MCF 10A (cell line): ENCODE data around the gene PSMC6. TPM values are rescaled to one million over a fixed set of nuclear protein-coding genes. Genes with fewer than 3 reads are reported as not detected.
"Not testable (repeated sequence)": the region's sequence is repeated elsewhere in the genome, so short reads cannot be mapped to it uniquely, and the experiment has no call there.

ENCODE experiments used
- BruUV-seq: library from RNA; stranded (reverse); fragments of 400-500 nt; replicated peaks from 2 replicates; lab custom pipeline; 2021; lab: Mats Ljungman, UMichigan
- CTCF ChIA-PET: fragments of 300-600 bp; sonication (Branson Sonifier 250); formaldehyde crosslinking; extraction: SDS; loops from one replicate; lab custom pipeline; 2021; ENCODE audit warnings: antibody characterized with exemption, inconsistent platforms; lab: Yijun Ruan, JAX
- POLR2A ChIA-PET: fragments of 300-600, 350-650 bp; sonication (Branson Sonifier 250); formaldehyde crosslinking; extraction: SDS; loops from one replicate; lab custom pipeline; 2020; ENCODE audit warnings: antibody characterized with exemption, inconsistent platforms; lab: Yijun Ruan, JAX
- DNase-seq: peaks from one replicate; pipeline ENCODE4 v3.0.0-alpha.2; 2018; ENCODE audit not compliant: unreplicated experiment
- H3K27ac Mint-ChIP-seq: one replicate; pipeline ENCODE4 v1.8.0; 2022; ENCODE audit warnings: mild to moderate bottlenecking, low read depth, mixed read lengths; ENCODE audit not compliant: unreplicated experiment
- H3K27me3 Mint-ChIP-seq: one replicate; pipeline ENCODE4 v1.8.0; 2022; ENCODE audit warnings: mixed read lengths; ENCODE audit not compliant: insufficient read depth, unreplicated experiment
- H3K36me3 Mint-ChIP-seq: one replicate; pipeline ENCODE4 v1.8.0; 2022; ENCODE audit warnings: mild to moderate bottlenecking, moderate library complexity, mixed read lengths; ENCODE audit not compliant: insufficient read depth, unreplicated experiment
- H3K4me1 Mint-ChIP-seq: one replicate; pipeline ENCODE4 v1.8.0; 2022; ENCODE audit warnings: mixed read lengths; ENCODE audit not compliant: insufficient read depth, unreplicated experiment
- H3K4me3 Mint-ChIP-seq: one replicate; pipeline ENCODE4 v1.8.0; 2022; ENCODE audit warnings: mild to moderate bottlenecking, moderate library complexity, mixed read lengths; ENCODE audit not compliant: unreplicated experiment
- H3K9me3 Mint-ChIP-seq: one replicate; pipeline ENCODE4 v1.8.0; 2022; ENCODE audit warnings: mixed read lengths; ENCODE audit not compliant: unreplicated experiment
- CTCF ChIP-seq: fragments of 200-600 bp; IDR thresholded peaks from one replicate; pipeline ENCODE4 v1.8.0; 2022; ENCODE audit warnings: antibody characterized with exemption, mild to moderate bottlenecking; ENCODE audit not compliant: unreplicated experiment
- intact Hi-C: fragments of 100-400 bp; cut with micrococcal nuclease; formaldehyde crosslinking; loops from 2 replicates; pipeline ENCODE4 v1.14.1; 2022
- total RNA-seq: library from RNA; stranded (reverse); gene quantifications from 2 replicates; pipeline ENCODE4 v1.2.3, GENCODE V29; 2022

Gene PSMC6
- total RNA-seq, 1 experiment from 2014 or later = 90.0 TPM

- Mint-ChIP-seq H3K27ac (peak overlapping the region; percentile 67), H3K4me1 (peaks cover 11% of the 10 kb centered on the region), H3K9me3 (no peaks in the 10 kb centered on the region), H3K36me3 (peaks cover 92% of the 10 kb centered on the region), H3K27me3 (no peaks in the 10 kb centered on the region), H3K4me3 (no peak overlapping the region)
- TF ChIP-seq CTCF = no peak
- CTCF ChIA-PET = interaction anchor here (0.8 to 3.0 kb wide), 3 partner anchors 13 to 239 kb away, joined by 3 to 10 read pairs (median 3); no protein-coding TSS in a partner anchor
- no TSS peak for BruUV-seq
- POLR2A ChIA-PET = interaction anchor here (1.5 to 2.7 kb wide), 3 partner anchors 13 to 28 kb away, joined by 4 to 23 read pairs (median 8); partner anchors contain the start of genes ERO1A and PSMC6
- intact Hi-C loops = no loop called here
- DNase-seq = no peak
These were observed 16.7 kb downstream of the PSMC6 start for GRCh38 chr14:52723514-52724359.

GRCh38 chr14:52724360-52724644 lies 17.3 kb downstream of the PSMC6 start:
- peaks cover 11% of the 10 kb centered on the region for H3K4me1 Mint-ChIP-seq
- no TSS peak for BruUV-seq
- TF ChIP-seq CTCF = no peak
- H3K4me3 Mint-ChIP-seq = no peak overlapping the region
- H3K9me3 Mint-ChIP-seq = no peaks in the 10 kb centered on the region
- H3K27ac Mint-ChIP-seq = peak overlapping the region; percentile 67
- POLR2A ChIA-PET = interaction anchor here (1.2 to 2.7 kb wide), 3 partner anchors 10 to 17 kb away, joined by 3 to 23 read pairs (median 8); partner anchors contain the start of gene PSMC6
- no peak for DNase-seq
- H3K27me3 Mint-ChIP-seq = no peaks in the 10 kb centered on the region
- CTCF ChIA-PET = no interaction called here
- H3K36me3 Mint-ChIP-seq = peaks cover 89% of the 10 kb centered on the region
- intact Hi-C loops = no loop called here

GRCh38 chr14:52727509-52727908 lies 20.5 kb downstream of the PSMC6 start:
- H3K27ac Mint-ChIP-seq, H3K4me3 Mint-ChIP-seq, H3K4me1 Mint-ChIP-seq, H3K9me3 Mint-ChIP-seq, DNase-seq, H3K27me3 Mint-ChIP-seq, intact Hi-C loops, CTCF ChIA-PET, BruUV-seq: not testable (repeated sequence)
- H3K36me3 Mint-ChIP-seq = peaks cover 63% of the 10 kb centered on the region
- POLR2A ChIA-PET = interaction anchor here (0.6 to 4.5 kb wide), 5 partner anchors 7 to 43 kb away, joined by 3 to 73 read pairs (median 20); partner anchors contain the start of genes ERO1A and PSMC6

DNA sequence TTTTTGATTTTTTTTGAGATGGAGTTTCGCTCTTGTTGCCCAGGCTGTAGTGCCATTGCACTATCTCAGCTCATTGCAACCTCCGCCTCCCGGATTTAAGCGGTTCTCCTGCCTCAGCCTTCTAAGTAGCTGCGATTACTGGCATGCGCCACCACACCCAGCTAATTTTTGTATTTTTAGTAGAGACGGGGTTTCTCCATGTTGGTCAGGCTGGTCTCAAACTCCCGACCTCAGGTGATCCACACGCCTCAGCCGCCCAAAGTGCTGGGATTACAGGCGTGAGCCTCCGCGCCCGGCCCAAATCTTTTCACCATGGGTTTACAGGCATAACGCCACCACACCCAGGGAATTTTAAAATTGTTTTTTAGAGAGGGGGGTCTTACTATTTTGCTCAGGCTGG lies 22.0 kb downstream of the PSMC6 start:
- H3K9me3 Mint-ChIP-seq, BruUV-seq, H3K4me1 Mint-ChIP-seq, DNase-seq, intact Hi-C loops, H3K4me3 Mint-ChIP-seq, H3K27ac Mint-ChIP-seq, H3K27me3 Mint-ChIP-seq: not testable (repeated sequence)
- ChIA-PET POLR2A (interaction anchor here (0.6 to 4.5 kb wide), 12 partner anchors 9 to 315 kb away, joined by 3 to 73 read pairs (median 7); partner anchors contain the start of genes ERO1A, GPR137C, PSMC6 and TXNDC16), CTCF (interaction anchor here (1.3 kb wide), 1 partner anchor 15 kb away, joined by 3 read pairs; no protein-coding TSS in a partner anchor)
- peaks cover 52% of the 10 kb centered on the region for H3K36me3 Mint-ChIP-seq

DNA sequence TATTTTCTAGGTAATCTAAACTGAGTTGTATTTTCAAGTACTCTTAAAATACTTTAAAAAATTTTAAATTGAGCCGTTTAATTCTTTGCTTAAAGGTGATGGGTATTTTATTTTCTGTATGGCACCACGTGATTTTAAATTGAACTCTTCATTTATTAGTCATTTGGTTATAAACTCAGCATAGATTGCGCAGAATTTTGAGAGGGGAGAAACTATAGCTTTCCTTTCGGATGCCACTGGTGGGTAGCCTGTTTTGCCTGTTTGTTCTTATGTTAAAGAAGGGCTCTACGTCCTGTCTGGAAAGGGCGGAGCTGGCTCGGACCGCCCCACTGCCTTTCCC lies 22.6 kb downstream of the PSMC6 start:
- ChIA-PET POLR2A (interaction anchor here (0.6 to 4.5 kb wide), 14 partner anchors 9 to 222 kb away, joined by 3 to 73 read pairs (median 7); partner anchors contain the start of genes ERO1A, GNPNAT1, GPR137C and PSMC6), CTCF (interaction anchor here (1.3 kb wide), 1 partner anchor 14 kb away, joined by 3 read pairs; no protein-coding TSS in a partner anchor)
- H3K4me3 Mint-ChIP-seq = peak overlapping the region; percentile 96
- peak overlapping the region; percentile 93 for H3K27ac Mint-ChIP-seq
- no peak for DNase-seq
- peaks cover 52% of the 10 kb centered on the region for H3K36me3 Mint-ChIP-seq
- intact Hi-C loops = no loop called here
- BruUV-seq = no TSS peak
- H3K4me1 Mint-ChIP-seq = no peaks in the 10 kb centered on the region
- no peaks in the 10 kb centered on the region for H3K27me3 Mint-ChIP-seq
- no peaks in the 10 kb centered on the region for H3K9me3 Mint-ChIP-seq
- no peak for TF ChIP-seq CTCF
